Endodermal cell (in vitro differentiated cells): ENCODE results near the gene ETV6. TPM values are rescaled to one million over a fixed set of nuclear protein-coding genes. Genes with fewer than 3 reads are reported as not detected.

Experiments
- DNase-seq: peaks from one replicate; pipeline ENCODE4 v3.0.0-alpha.2; 2017
- H3K27ac ChIP-seq: 2 replicates; pipeline ENCODE4 v1.5.1; 2013; ENCODE audit warnings: mild to moderate bottlenecking, low read depth, low read length, moderate library complexity
- H3K27me3 ChIP-seq: 2 replicates; pipeline ENCODE4 v1.6.1; 2013; ENCODE audit warnings: mild to moderate bottlenecking, low read length, moderate library complexity; ENCODE audit not compliant: insufficient read depth, control insufficient read depth, poor library complexity, severe bottlenecking
- H3K36me3 ChIP-seq: 2 replicates; pipeline ENCODE4 v1.7.0; 2013; ENCODE audit warnings: mild to moderate bottlenecking, low read length, moderate library complexity; ENCODE audit not compliant: control insufficient read depth, insufficient read depth
- H3K4me1 ChIP-seq: one replicate; pipeline ENCODE4 v1.7.0; 2013; ENCODE audit warnings: low read length; ENCODE audit not compliant: control insufficient read depth, insufficient read depth
- H3K4me3 ChIP-seq: 2 replicates; pipeline ENCODE4 v1.5.1; 2013; ENCODE audit warnings: mild to moderate bottlenecking, low read length, moderate library complexity
- H3K9ac ChIP-seq: 2 replicates; pipeline ENCODE4 v1.6.1; 2013; ENCODE audit warnings: mild to moderate bottlenecking, low read length, moderate library complexity; ENCODE audit not compliant: poor library complexity, severe bottlenecking; ENCODE audit errors: extremely low read depth
- H3K9me3 ChIP-seq: 2 replicates; pipeline ENCODE4 v1.6.1; 2013; ENCODE audit warnings: mild to moderate bottlenecking, low read length, moderate library complexity; ENCODE audit not compliant: control insufficient read depth
- H3K27ac Mint-ChIP-seq: 2 replicates; pipeline ENCODE4 v1.8.0; 2020; ENCODE audit warnings: mixed read lengths
- H3K27me3 Mint-ChIP-seq: 2 replicates; pipeline ENCODE4 v1.8.0; 2021; ENCODE audit warnings: mild to moderate bottlenecking, mixed read lengths; ENCODE audit not compliant: insufficient read depth
- H3K36me3 Mint-ChIP-seq: 2 replicates; pipeline ENCODE4 v1.8.0; 2020; ENCODE audit warnings: low read depth, mixed read lengths
- H3K4me1 Mint-ChIP-seq: 2 replicates; pipeline ENCODE4 v1.8.0; 2020; ENCODE audit warnings: mixed read lengths
- H3K4me3 Mint-ChIP-seq: 2 replicates; pipeline ENCODE4 v1.8.0; 2020; ENCODE audit warnings: mild to moderate bottlenecking, moderate library complexity, mixed read lengths
- H3K9me3 Mint-ChIP-seq: 2 replicates; pipeline ENCODE4 v1.8.0; 2020; ENCODE audit warnings: mild to moderate bottlenecking, mixed read lengths
- WGBS, 2 experiments: methylation state at CpG; one replicate each; pipeline versions ENCODE4 v1.1.5 to v1.1.7; 2013; ENCODE audit warnings: missing lambda C conversion rate in 2 of 2, mixed read lengths in 1 of 2; ENCODE audit not compliant: insufficient coverage in 1 of 2, insufficient read length in 1 of 2; 5-methylcytosine and 5-hydroxymethylcytosine counted together
- long read RNA-seq, 4 experiments: library from polyadenylated mRNA in 2 of 4; library from RNA in 1 of 4; library from capped mRNA in 1 of 4; stranded (forward) in 3 of 4; unstranded in 1 of 4; transcript quantifications; one replicate each; pipeline ENCODE4 v2.0.0, GENCODE V29; 2020 to 2021; ENCODE audit warnings: inconsistent platforms in 1 of 4
- polyA plus RNA-seq, 2 experiments: library from polyadenylated mRNA; stranded (reverse); fragments of 50-300 nt; gene quantifications; one replicate each; pipeline ENCODE4 v1.2.3, GENCODE V29; 2013
- total RNA-seq, 2 donors: library from RNA; stranded (reverse); fragmentation: NEBNext Ultra II Directional in 1 of 2; extraction: Animal tissue kit (Norgen Biotek cat#: 25700) in 1 of 2; gene quantifications; 2 replicates in 1 of 2; 3 replicates in 1 of 2; pipeline ENCODE4 v1.2.1, GENCODE V29; 2021
- TF ChIP-seq, protein P1 (sequence below): fragments of 200-600 bp; sonication (generic); conservative IDR thresholded peaks from 2 replicates; pipeline ENCODE4 v1.5.0; 2021; ENCODE audit warnings: antibody characterized with exemption, mild to moderate bottlenecking

ETV6 gene
- 10 to 100 TPM in 1 of 2 donors, 1 to 10 TPM in 1; 9.3 to 22.1 TPM for total RNA-seq
- polyA plus RNA-seq (2013, experiment 1 of 2) = 7.5 TPM
- polyA plus RNA-seq (2013, experiment 2 of 2) = 7.7 TPM
- long read RNA-seq, experiment 1, full-length matches to known transcripts = 1 of 7 reads
- long read RNA-seq, experiment 1, partial matches to known transcripts = 1 of 7 reads
- long read RNA-seq, experiment 1, other reads (novel, unspliced or antisense) = 5 of 7 reads
- long read RNA-seq, experiment 2, full-length matches to known transcripts = 2 of 14 reads
- long read RNA-seq, experiment 2, partial matches to known transcripts = 0 of 14 reads
- long read RNA-seq, experiment 2, other reads (novel, unspliced or antisense) = 12 of 14 reads
- long read RNA-seq, experiment 3, full-length matches to known transcripts = 1 of 50 reads
- long read RNA-seq, experiment 3, partial matches to known transcripts = 6 of 50 reads
- long read RNA-seq, experiment 3, other reads (novel, unspliced or antisense) = 43 of 50 reads
- long read RNA-seq, experiment 4, partial matches to known transcripts = 0 of 1 reads
- long read RNA-seq, experiment 4, other reads (novel, unspliced or antisense) = 1 of 1 reads

DNA sequence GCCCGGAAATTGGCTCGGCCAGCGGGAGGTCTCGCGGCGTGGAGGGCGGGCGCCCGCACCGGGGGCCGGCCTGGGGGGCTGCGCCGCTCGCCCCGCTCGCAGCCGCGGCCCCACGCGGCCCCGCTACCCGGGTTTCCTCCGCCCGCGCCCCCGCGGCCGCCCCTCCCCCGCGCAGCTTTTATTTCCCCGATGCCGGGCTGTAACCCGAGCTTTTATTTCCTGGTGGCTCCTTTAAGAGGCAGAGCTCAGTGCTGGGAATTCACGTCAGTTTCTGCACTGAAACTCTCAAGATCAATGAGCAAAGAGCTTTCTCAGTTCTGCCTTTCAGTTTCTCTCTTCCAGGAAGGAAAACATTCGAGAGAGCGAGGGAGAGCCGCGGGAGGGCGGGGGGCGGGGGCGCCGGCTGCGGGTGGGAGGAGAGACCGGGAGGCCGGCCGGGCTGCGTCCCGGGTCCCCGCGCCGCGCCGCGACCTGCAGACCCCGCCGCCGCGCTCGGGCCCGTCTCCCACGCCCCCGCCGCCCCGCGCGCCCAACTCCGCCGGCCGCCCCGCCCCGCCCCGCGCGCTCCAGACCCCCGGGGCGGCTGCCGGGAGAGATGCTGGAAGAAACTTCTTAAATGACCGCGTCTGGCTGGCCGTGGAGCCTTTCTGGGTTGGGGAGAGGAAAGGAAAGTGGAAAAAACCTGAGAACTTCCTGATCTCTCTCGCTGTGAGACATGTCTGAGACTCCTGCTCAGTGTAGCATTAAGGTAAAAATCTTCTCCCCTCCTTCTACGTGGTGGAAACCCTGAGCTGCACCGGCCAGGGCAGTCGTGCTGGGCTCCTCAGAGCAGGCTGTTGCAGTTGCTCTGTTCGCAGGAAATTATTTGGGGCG is at the start of gene ETV6:
Gene ETV6, plus strand, starts transcription at position 262 of the 873 bp plus-strand sequence. Its CDS starts 454 bp downstream, at position 716.
- H3K27ac ChIP-seq = peak within 1 kb of the TSS; percentile 100
- TF ChIP-seq, protein P1, sequence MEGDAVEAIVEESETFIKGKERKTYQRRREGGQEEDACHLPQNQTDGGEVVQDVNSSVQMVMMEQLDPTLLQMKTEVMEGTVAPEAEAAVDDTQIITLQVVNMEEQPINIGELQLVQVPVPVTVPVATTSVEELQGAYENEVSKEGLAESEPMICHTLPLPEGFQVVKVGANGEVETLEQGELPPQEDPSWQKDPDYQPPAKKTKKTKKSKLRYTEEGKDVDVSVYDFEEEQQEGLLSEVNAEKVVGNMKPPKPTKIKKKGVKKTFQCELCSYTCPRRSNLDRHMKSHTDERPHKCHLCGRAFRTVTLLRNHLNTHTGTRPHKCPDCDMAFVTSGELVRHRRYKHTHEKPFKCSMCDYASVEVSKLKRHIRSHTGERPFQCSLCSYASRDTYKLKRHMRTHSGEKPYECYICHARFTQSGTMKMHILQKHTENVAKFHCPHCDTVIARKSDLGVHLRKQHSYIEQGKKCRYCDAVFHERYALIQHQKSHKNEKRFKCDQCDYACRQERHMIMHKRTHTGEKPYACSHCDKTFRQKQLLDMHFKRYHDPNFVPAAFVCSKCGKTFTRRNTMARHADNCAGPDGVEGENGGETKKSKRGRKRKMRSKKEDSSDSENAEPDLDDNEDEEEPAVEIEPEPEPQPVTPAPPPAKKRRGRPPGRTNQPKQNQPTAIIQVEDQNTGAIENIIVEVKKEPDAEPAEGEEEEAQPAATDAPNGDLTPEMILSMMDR = no peak
- no peaks in the 10 kb centered on the region for H3K27me3 ChIP-seq
- peak within 1 kb of the TSS; percentile 95 for H3K4me3 ChIP-seq
- H3K27me3 Mint-ChIP-seq = no peaks in the 10 kb centered on the region
- peak within 1 kb of the TSS; percentile 76 for H3K4me3 Mint-ChIP-seq
- H3K9me3 ChIP-seq = peaks cover 6% of the 10 kb centered on the region
- H3K4me1 Mint-ChIP-seq = peaks cover 33% of the 10 kb centered on the region
- peak within 1 kb of the TSS; percentile 97 for H3K27ac Mint-ChIP-seq
- 0% methylated on average over 8 to 85 of the region's 86 CpGs for WGBS, 2 experiments
- peak within 1 kb of the TSS; percentile 94 for H3K9ac ChIP-seq
- peaks cover 9% of the 10 kb centered on the region for H3K4me1 ChIP-seq
- no peaks in the 10 kb centered on the region for H3K36me3 Mint-ChIP-seq
- DNase-seq = peak; percentile 91
- H3K9me3 Mint-ChIP-seq = peaks cover 3% of the 10 kb centered on the region
- H3K36me3 ChIP-seq = no peaks in the 10 kb centered on the region

DNA sequence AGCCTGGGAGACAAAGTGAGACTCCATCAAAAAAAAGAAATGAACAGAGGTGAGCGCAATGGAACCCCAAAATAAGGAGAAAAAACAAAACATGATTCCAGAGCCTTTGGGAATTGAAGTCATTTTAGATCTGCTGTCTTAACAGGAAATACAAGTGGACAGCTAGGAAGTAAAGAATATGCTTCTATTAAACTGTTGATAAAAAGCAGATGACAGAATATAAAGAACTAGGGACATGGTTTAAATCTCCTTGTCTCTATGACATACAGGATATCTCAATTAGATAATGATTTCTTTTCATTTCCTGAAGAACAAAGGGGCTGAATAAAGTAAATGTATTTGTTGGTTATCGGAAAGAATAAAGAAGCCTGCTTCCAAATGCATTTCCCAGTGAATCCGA is 49.3 kb upstream of the ETV6 start:
- no peaks in the 10 kb centered on the region for H3K27me3 Mint-ChIP-seq
- no peaks in the 10 kb centered on the region for H3K9me3 Mint-ChIP-seq
- no peaks in the 10 kb centered on the region for H3K9me3 ChIP-seq
- H3K36me3 Mint-ChIP-seq = no peaks in the 10 kb centered on the region
- H3K27me3 ChIP-seq = no peaks in the 10 kb centered on the region
- 84 to 86% methylated on average over 3 of the region's 3 CpGs for WGBS, 2 experiments
- H3K4me1 ChIP-seq = no peaks in the 10 kb centered on the region
- H3K4me1 Mint-ChIP-seq = peaks cover 26% of the 10 kb centered on the region
- H3K27ac Mint-ChIP-seq = no peak overlapping the region
- TF ChIP-seq, protein P1 = no peak
- no peak overlapping the region for H3K9ac ChIP-seq
- no peaks in the 10 kb centered on the region for H3K36me3 ChIP-seq
- no peak for DNase-seq
- H3K4me3 ChIP-seq = no peak overlapping the region
- H3K4me3 Mint-ChIP-seq = no peak overlapping the region
- H3K27ac ChIP-seq = no peak overlapping the region

DNA sequence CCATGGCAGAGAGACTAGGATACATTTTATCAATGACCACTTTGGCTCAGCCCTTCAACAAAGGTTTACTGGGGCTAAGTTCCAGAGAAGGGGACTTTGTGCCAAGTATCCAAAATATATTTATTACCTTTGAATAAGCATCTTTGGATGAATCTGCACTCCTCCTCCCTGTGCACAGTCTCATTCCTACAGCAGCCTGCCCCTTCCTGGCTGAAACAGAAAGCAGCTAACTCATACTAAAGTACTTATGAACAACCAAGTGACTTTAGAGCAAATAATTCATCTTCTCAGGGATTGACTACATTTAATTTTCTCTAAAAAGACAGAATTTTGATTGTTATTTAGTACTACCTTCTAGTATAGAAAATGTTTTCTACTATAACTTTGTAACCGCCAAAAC is 47.8 kb upstream of the ETV6 start:
- H3K27me3 Mint-ChIP-seq = no peaks in the 10 kb centered on the region
- no peaks in the 10 kb centered on the region for H3K36me3 Mint-ChIP-seq
- no CpG with 5 or more reads among the region's 1 CpG for WGBS, 2 experiments
- no peaks in the 10 kb centered on the region for H3K9me3 Mint-ChIP-seq
- DNase-seq = no peak
- no peaks in the 10 kb centered on the region for H3K9me3 ChIP-seq
- TF ChIP-seq, protein P1 = no peak
- H3K4me1 ChIP-seq = no peaks in the 10 kb centered on the region
- no peak overlapping the region for H3K4me3 ChIP-seq
- H3K27ac ChIP-seq = no peak overlapping the region
- H3K27ac Mint-ChIP-seq = no peak overlapping the region
- H3K4me1 Mint-ChIP-seq = peaks cover 28% of the 10 kb centered on the region
- no peak overlapping the region for H3K9ac ChIP-seq
- H3K4me3 Mint-ChIP-seq = no peak overlapping the region
- H3K27me3 ChIP-seq = no peaks in the 10 kb centered on the region
- no peaks in the 10 kb centered on the region for H3K36me3 ChIP-seq
